MM.1S (cell line): ENCODE data around the gene PLBD2.

Experiments
- DNase-seq: peaks from one replicate; pipeline ENCODE4 v3.0.0-alpha.2; 2015
- H2AFZ ChIP-seq: fragments of 300-600 bp; sonication (generic); 2 replicates; pipeline ENCODE4 v1.6.0; 2016; ENCODE audit warnings: antibody characterized with exemption, low read length
- H3F3A ChIP-seq: fragments of 300-600 bp; sonication (generic); 2 replicates; pipeline ENCODE4 v1.6.1; 2016; ENCODE audit warnings: mild to moderate bottlenecking, antibody characterized with exemption, low read length, moderate library complexity, mixed read lengths; ENCODE audit not compliant: insufficient read depth
- H3K27ac ChIP-seq: fragments of 300-600 bp; sonication (generic); 2 replicates; pipeline ENCODE4 v1.5.1; 2016; ENCODE audit warnings: mild to moderate bottlenecking, low read length
- H3K27me3 ChIP-seq: fragments of 300-600 bp; sonication (generic); replicated peaks from 2 replicates; pipeline ENCODE4 v1.6.0; 2016; ENCODE audit warnings: low read length; ENCODE audit not compliant: insufficient read depth
- H3K36me3 ChIP-seq: fragments of 300-600 bp; sonication (generic); replicated peaks from 2 replicates; pipeline ENCODE4 v1.6.1; 2016; ENCODE audit warnings: mild to moderate bottlenecking, low read length, mixed read lengths; ENCODE audit not compliant: insufficient read depth
- H3K4me1 ChIP-seq: fragments of 300-600 bp; sonication (generic); 2 replicates; pipeline ENCODE4 v1.6.1; 2016; ENCODE audit warnings: low read length, mixed read lengths
- H3K4me2 ChIP-seq: fragments of 300-600 bp; sonication (generic); 2 replicates; pipeline ENCODE4 v1.6.0; 2016; ENCODE audit warnings: low read depth, low read length
- H3K4me3 ChIP-seq: fragments of 300-600 bp; sonication (generic); 2 replicates; pipeline ENCODE4 v1.5.1; 2016; ENCODE audit warnings: low read length, mixed read lengths
- H3K79me2 ChIP-seq: fragments of 300-600 bp; sonication (generic); 2 replicates; pipeline ENCODE4 v1.6.1; 2016; ENCODE audit warnings: mixed run types, low read length, mixed read lengths
- H3K9ac ChIP-seq: fragments of 300-600 bp; sonication (generic); 2 replicates; pipeline ENCODE4 v1.6.1; 2016; ENCODE audit warnings: low read length, mixed read lengths
- H3K9me2 ChIP-seq: fragments of 300-600 bp; sonication (generic); replicated peaks from 2 replicates; pipeline ENCODE4 v1.6.1; 2016; ENCODE audit warnings: mild to moderate bottlenecking, low read length, mixed read lengths; ENCODE audit not compliant: insufficient read depth
- H3K9me3 ChIP-seq: fragments of 300-600 bp; sonication (generic); replicated peaks from 2 replicates; pipeline ENCODE4 v1.6.1; 2016; ENCODE audit warnings: mild to moderate bottlenecking, low read length, mixed read lengths; ENCODE audit not compliant: insufficient read depth
- H4K20me1 ChIP-seq: fragments of 300-600 bp; sonication (generic); 2 replicates; pipeline ENCODE4 v1.6.1; 2016; ENCODE audit warnings: mild to moderate bottlenecking, low read length, moderate library complexity, mixed read lengths; ENCODE audit not compliant: insufficient read depth
- EZH2 ChIP-seq: fragments of 300-600 bp; sonication (generic); optimal IDR thresholded peaks from 2 replicates; pipeline ENCODE3; 2017; ENCODE audit warnings: low read depth, mild to moderate bottlenecking, antibody characterized with exemption, low read length, mixed read lengths
- EZH2phosphoT487 ChIP-seq: fragments of 300-600 bp; sonication (generic); IDR thresholded peaks from 2 replicates; pipeline ENCODE4 v1.6.1; 2018; ENCODE audit warnings: antibody characterized with exemption, low read length
- TF ChIP-seq, protein P1 (sequence below): fragments of 300-600 bp; sonication (generic); IDR thresholded peaks from 2 replicates; pipeline ENCODE4 v1.5.1; 2016; ENCODE audit warnings: antibody characterized with exemption, low read length, mixed read lengths

PLBD2 gene

DNA sequence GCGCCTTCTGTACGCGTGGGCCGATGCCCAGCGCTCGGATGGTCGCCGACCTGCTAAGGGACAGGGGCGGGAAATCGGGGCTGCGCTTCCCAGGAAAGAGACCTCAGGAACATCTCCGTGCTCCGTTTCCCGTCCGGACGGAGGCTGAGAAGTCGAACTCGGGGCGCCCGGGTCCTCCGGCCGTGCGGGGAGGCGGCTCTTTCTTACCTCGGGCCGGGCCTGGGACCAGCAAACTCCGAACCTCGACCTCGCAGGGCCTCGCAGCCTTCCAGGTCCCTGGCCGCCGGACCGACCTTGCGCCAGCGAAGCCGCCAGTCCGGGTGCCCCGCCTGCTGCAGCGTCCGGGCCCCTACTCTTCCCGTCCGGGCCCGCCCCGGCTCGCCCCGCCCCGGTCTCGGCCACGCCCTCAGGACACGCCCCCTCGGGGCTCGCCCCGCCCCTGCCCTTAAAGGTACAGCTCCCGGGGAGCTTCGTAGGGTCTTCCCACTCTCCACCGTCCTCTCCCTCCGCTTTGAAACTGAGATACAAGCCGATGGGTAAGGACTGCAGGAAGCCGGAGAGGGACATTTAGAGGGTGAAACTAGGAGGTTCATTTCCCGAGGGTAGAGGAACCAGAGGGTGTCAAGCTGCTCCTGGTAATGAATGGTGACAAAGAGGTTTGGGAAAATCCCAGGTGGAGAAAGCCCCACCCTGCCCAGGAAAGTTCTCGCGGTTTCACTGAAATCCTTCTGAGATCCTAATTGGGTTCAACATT lies 23.4 kb upstream of the PLBD2 start, which contains the start of gene SLC8B1:
Gene SLC8B1 (minus strand): TSS at position 324 of the 754 bp plus-strand sequence. CDS start 2,231 bp downstream, outside the sequence.
- H3K9ac ChIP-seq, result peak within 1 kb of the TSS; percentile 47; the same call in 1 of the 2 replicates
- DNase-seq, result peak; percentile 53
- no peaks in the 10 kb centered on the region for H3K9me3 ChIP-seq
- H3K4me3 ChIP-seq, result peak within 1 kb of the TSS; percentile 71
- H3K4me1 ChIP-seq, result no peaks in the 10 kb centered on the region
- H3F3A ChIP-seq, result no peaks in the 10 kb centered on the region
- H4K20me1 ChIP-seq, result no peaks in the 10 kb centered on the region
- H3K4me2 ChIP-seq, result peak within 1 kb of the TSS; percentile 71
- no peaks in the 10 kb centered on the region for H3K79me2 ChIP-seq
- no peaks in the 10 kb centered on the region for H3K27me3 ChIP-seq
- H3K9me2 ChIP-seq, result no peaks in the 10 kb centered on the region
- peak within 1 kb of the TSS; percentile 72 for H2AFZ ChIP-seq
- no peak for TF ChIP-seq EZH2phosphoT487
- TF ChIP-seq, protein P1, sequence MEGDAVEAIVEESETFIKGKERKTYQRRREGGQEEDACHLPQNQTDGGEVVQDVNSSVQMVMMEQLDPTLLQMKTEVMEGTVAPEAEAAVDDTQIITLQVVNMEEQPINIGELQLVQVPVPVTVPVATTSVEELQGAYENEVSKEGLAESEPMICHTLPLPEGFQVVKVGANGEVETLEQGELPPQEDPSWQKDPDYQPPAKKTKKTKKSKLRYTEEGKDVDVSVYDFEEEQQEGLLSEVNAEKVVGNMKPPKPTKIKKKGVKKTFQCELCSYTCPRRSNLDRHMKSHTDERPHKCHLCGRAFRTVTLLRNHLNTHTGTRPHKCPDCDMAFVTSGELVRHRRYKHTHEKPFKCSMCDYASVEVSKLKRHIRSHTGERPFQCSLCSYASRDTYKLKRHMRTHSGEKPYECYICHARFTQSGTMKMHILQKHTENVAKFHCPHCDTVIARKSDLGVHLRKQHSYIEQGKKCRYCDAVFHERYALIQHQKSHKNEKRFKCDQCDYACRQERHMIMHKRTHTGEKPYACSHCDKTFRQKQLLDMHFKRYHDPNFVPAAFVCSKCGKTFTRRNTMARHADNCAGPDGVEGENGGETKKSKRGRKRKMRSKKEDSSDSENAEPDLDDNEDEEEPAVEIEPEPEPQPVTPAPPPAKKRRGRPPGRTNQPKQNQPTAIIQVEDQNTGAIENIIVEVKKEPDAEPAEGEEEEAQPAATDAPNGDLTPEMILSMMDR, result no peak
- no peak for TF ChIP-seq EZH2
- no peak within 1 kb of the TSS for H3K27ac ChIP-seq
- H3K36me3 ChIP-seq, result no peaks in the 10 kb centered on the region

DNA sequence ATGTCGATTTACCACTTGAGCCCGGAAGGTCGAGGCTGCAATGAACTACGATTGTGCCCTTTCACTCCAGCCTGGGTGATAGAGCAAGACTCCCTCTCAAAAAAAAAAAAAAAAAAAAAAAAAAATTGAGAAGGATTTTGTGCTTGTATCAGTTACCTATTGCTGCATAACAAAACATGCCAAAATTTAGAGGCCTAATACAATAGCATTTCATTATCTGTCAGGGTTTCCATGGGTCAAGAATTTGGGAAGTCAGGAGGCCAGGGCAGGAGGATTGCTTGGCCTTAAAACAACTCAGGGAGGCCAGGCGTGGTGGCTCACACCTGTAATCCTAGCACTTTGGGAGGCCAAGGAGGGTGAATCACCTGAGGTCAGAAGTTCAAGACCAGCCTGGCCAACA lies 18.8 kb upstream of the PLBD2 start:
- Histone ChIP-seq H4K20me1 (no peaks in the 10 kb centered on the region), H3K4me3 (no peak overlapping the region), H3K9me3 (no peaks in the 10 kb centered on the region), H3K9me2 (no peaks in the 10 kb centered on the region), H3K4me2 (no peak overlapping the region), H3K9ac (no peak overlapping the region), H3K27ac (no peak overlapping the region), H3K4me1 (no peaks in the 10 kb centered on the region), H2AFZ (no peak overlapping the region), H3F3A (no peaks in the 10 kb centered on the region), H3K36me3 (no peaks in the 10 kb centered on the region), H3K79me2 (no peaks in the 10 kb centered on the region), H3K27me3 (no peaks in the 10 kb centered on the region)
- TF ChIP-seq, protein P1, result no peak
- TF ChIP-seq EZH2, result no peak
- TF ChIP-seq EZH2phosphoT487, result no peak
- DNase-seq, result no peak

DNA sequence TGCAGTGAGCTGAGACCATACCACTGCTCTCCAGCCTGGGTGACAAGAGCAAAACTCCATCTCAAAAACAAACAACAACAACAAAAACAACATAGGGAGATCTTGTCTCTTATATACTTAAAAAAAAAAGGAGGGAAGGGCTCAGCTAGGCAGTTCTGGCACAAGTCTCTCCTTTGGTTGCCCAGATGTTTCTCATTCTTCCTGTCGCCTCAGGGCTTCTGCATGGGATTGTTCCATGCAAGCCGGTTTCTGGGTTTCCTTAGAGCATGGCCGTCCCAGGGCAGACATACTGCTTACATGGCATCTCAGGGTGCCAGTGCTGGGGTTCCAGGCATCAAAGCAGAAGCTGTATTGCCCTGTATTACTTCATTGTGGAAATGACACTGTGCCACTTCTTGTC lies 18.3 kb upstream of the PLBD2 start:
- Histone ChIP-seq H3K4me2 (no peak overlapping the region), H3F3A (no peaks in the 10 kb centered on the region), H3K9me2 (no peaks in the 10 kb centered on the region), H3K36me3 (no peaks in the 10 kb centered on the region), H3K9ac (no peak overlapping the region), H3K9me3 (no peaks in the 10 kb centered on the region), H3K27me3 (no peaks in the 10 kb centered on the region), H3K4me1 (no peaks in the 10 kb centered on the region), H4K20me1 (no peaks in the 10 kb centered on the region), H3K4me3 (no peak overlapping the region), H2AFZ (no peak overlapping the region), H3K27ac (no peak overlapping the region), H3K79me2 (no peaks in the 10 kb centered on the region)
- TF ChIP-seq EZH2phosphoT487, result no peak
- no peak for TF ChIP-seq EZH2
- no peak for DNase-seq

DNA sequence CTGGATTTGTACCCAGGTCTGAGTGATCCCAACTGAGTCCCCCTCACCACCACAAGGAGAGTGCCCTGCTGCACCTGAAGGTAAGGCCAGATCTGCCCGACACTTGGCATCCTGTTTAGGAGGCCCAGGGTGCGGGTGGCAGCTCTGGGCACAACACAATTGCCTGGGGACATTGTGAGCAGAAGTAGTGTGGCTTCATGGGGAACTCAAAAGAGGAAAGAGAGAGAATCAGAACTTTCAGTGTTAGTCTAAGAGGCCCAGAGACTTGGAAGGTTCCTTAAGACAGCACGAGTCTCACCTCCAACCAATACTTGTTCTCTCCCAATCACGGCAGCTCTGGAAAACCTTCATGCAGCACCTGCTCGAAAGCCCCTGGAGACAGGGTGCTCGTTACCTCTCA lies 16.9 kb upstream of the PLBD2 start:
- Histone ChIP-seq H2AFZ (no peak overlapping the region), H4K20me1 (no peaks in the 10 kb centered on the region)
- TF ChIP-seq, protein P1, result no peak
- TF ChIP-seq EZH2 (no peak), EZH2phosphoT487 (no peak)

More for the DNA sequence above, 16.9 kb upstream of the PLBD2 start:
- no peak for DNase-seq
- no peaks in the 10 kb centered on the region for H3K9me2 ChIP-seq
- H3K9ac ChIP-seq, result no peak overlapping the region
- no peaks in the 10 kb centered on the region for H3K9me3 ChIP-seq
- no peak overlapping the region for H3K4me3 ChIP-seq
- no peaks in the 10 kb centered on the region for H3F3A ChIP-seq
- no peaks in the 10 kb centered on the region for H3K79me2 ChIP-seq
- no peaks in the 10 kb centered on the region for H3K4me1 ChIP-seq
- H3K36me3 ChIP-seq, result no peaks in the 10 kb centered on the region
- H3K27ac ChIP-seq, result no peak overlapping the region
- H3K27me3 ChIP-seq, result no peaks in the 10 kb centered on the region
- H3K4me2 ChIP-seq, result no peak overlapping the region
